ENCODE data around the gene SPATA6L.

The SPATA6L gene

GRCh38 chr9:4704129-4704528, 37.8 kb upstream of the SPATA6L start:
- no peaks in the 10 kb centered on the region for H4K20me1 ChIP-seq (ENCODE audit: low read depth, low read length)
- H3F3A ChIP-seq (ENCODE audit: insufficient read depth) = peaks cover 12% of the 10 kb centered on the region; the same call in 1 of the 2 replicates
- H3K27ac ChIP-seq (ENCODE audit: low read depth, low read length) = no peak overlapping the region
- peaks cover 48% of the 10 kb centered on the region for H3K36me3 ChIP-seq (ENCODE audit: low read length)
- TF ChIP-seq EZH2phosphoT487 (conservative IDR thresholded peaks at IDR 0.05; ENCODE audit: low read length) = no peak
- H3K4me2 ChIP-seq (ENCODE audit: low read depth, low read length, poor library complexity, severe bottlenecking) = no peak overlapping the region
- H3K9me3 ChIP-seq (ENCODE audit: insufficient read depth, low read length) = no peaks in the 10 kb centered on the region
- no peak overlapping the region for H3K4me3 ChIP-seq (ENCODE audit: insufficient read depth, low read length, poor library complexity, severe bottlenecking)
- H2AFZ ChIP-seq (ENCODE audit: low read depth, low read length, severe bottlenecking) = no peak overlapping the region
- no peaks in the 10 kb centered on the region for H3K9me2 ChIP-seq (replicated peaks; ENCODE audit: insufficient read depth, low read length)
- H3K27me3 ChIP-seq (ENCODE audit: low read length) = no peaks in the 10 kb centered on the region
- no peak overlapping the region for H3K9ac ChIP-seq (ENCODE audit: low read length)
- H3K79me2 ChIP-seq (ENCODE audit: insufficient read depth, low read length) = no peaks in the 10 kb centered on the region

- Histone ChIP-seq H3K27ac (ENCODE audit: low read depth, low read length) (no peak overlapping the region), H4K20me1 (ENCODE audit: low read depth, low read length) (0 out of 2 replicates have a peak, but pooled peaks cover 5% of the 10 kb centered on the region), H3K4me2 (ENCODE audit: low read depth, low read length, poor library complexity, severe bottlenecking) (no peak overlapping the region), H3K36me3 (ENCODE audit: low read length) (peaks cover 63% of the 10 kb centered on the region), H2AFZ (ENCODE audit: low read depth, low read length, severe bottlenecking) (no peak overlapping the region), H3K27me3 (ENCODE audit: low read length) (no peaks in the 10 kb centered on the region), H3K4me3 (ENCODE audit: insufficient read depth, low read length, poor library complexity, severe bottlenecking) (no peak overlapping the region), H3K9me3 (ENCODE audit: insufficient read depth, low read length) (no peaks in the 10 kb centered on the region), H3K79me2 (ENCODE audit: insufficient read depth, low read length) (no peaks in the 10 kb centered on the region), H3K9ac (ENCODE audit: low read length) (no peak overlapping the region), H3K9me2 (replicated peaks; ENCODE audit: insufficient read depth, low read length) (no peaks in the 10 kb centered on the region), H3F3A (ENCODE audit: insufficient read depth) (peaks cover 12% of the 10 kb centered on the region; the same call in 1 of the 2 replicates)
- TF ChIP-seq CTCF (IDR thresholded peaks at IDR 0.05; ENCODE audit: insufficient read depth, low read length, poor library complexity, severe bottlenecking) (no peak), EZH2phosphoT487 (conservative IDR thresholded peaks at IDR 0.05; ENCODE audit: low read length) (no peak)
Measured at GRCh38 chr9:4701526-4701925, 35.2 kb upstream of the SPATA6L start.

GRCh38 chr9:4700932-4701331, 34.7 kb upstream of the SPATA6L start:
- no peak overlapping the region for H3K9ac ChIP-seq (ENCODE audit: low read length)
- 0 out of 2 replicates have a peak, but pooled peaks cover 5% of the 10 kb centered on the region for H4K20me1 ChIP-seq (ENCODE audit: low read depth, low read length)
- no peaks in the 10 kb centered on the region for H3K79me2 ChIP-seq (ENCODE audit: insufficient read depth, low read length)
- no peaks in the 10 kb centered on the region for H3K9me3 ChIP-seq (ENCODE audit: insufficient read depth, low read length)
- H3K9me2 ChIP-seq (replicated peaks; ENCODE audit: insufficient read depth, low read length) = no peaks in the 10 kb centered on the region
- no peak overlapping the region for H2AFZ ChIP-seq (ENCODE audit: low read depth, low read length, severe bottlenecking)
- peaks cover 61% of the 10 kb centered on the region for H3K36me3 ChIP-seq (ENCODE audit: low read length)
- H3K27ac ChIP-seq (ENCODE audit: low read depth, low read length) = no peak overlapping the region
- H3F3A ChIP-seq (ENCODE audit: insufficient read depth) = peaks cover 6% of the 10 kb centered on the region; the same call in 1 of the 2 replicates
- H3K4me3 ChIP-seq (ENCODE audit: insufficient read depth, low read length, poor library complexity, severe bottlenecking) = no peak overlapping the region
- H3K27me3 ChIP-seq (ENCODE audit: low read length) = no peaks in the 10 kb centered on the region
- H3K4me2 ChIP-seq (ENCODE audit: low read depth, low read length, poor library complexity, severe bottlenecking) = no peak overlapping the region
- TF ChIP-seq EZH2phosphoT487 (conservative IDR thresholded peaks at IDR 0.05; ENCODE audit: low read length) (no peak), CTCF (IDR thresholded peaks at IDR 0.05; ENCODE audit: insufficient read depth, low read length, poor library complexity, severe bottlenecking) (no peak)

- Histone ChIP-seq H3K4me2 (ENCODE audit: low read depth, low read length, poor library complexity, severe bottlenecking) (no peak overlapping the region), H3K9me3 (ENCODE audit: insufficient read depth, low read length) (no peaks in the 10 kb centered on the region), H3K9me2 (replicated peaks; ENCODE audit: insufficient read depth, low read length) (no peaks in the 10 kb centered on the region), H3F3A (ENCODE audit: insufficient read depth) (peaks cover 5% of the 10 kb centered on the region; the same call in 1 of the 2 replicates), H3K9ac (ENCODE audit: low read length) (no peak overlapping the region), H3K4me3 (ENCODE audit: insufficient read depth, low read length, poor library complexity, severe bottlenecking) (no peak overlapping the region), H3K27me3 (ENCODE audit: low read length) (no peaks in the 10 kb centered on the region), H3K27ac (ENCODE audit: low read depth, low read length) (no peak overlapping the region), H2AFZ (ENCODE audit: low read depth, low read length, severe bottlenecking) (no peak overlapping the region), H3K79me2 (ENCODE audit: insufficient read depth, low read length) (peaks cover 5% of the 10 kb centered on the region; the same call in 1 of the 2 replicates), H3K36me3 (ENCODE audit: low read length) (peaks cover 54% of the 10 kb centered on the region), H4K20me1 (ENCODE audit: low read depth, low read length) (0 out of 2 replicates have a peak, but pooled peaks cover 5% of the 10 kb centered on the region)
- TF ChIP-seq EZH2phosphoT487 (conservative IDR thresholded peaks at IDR 0.05; ENCODE audit: low read length) (no peak), CTCF (IDR thresholded peaks at IDR 0.05; ENCODE audit: insufficient read depth, low read length, poor library complexity, severe bottlenecking) (no peak)
Measured at GRCh38 chr9:4700091-4700490, 33.8 kb upstream of the SPATA6L start.

Data from SU-DHL-6 (cell line).